Lower leg skin (tissue), 4 donors: ENCODE data around the gene KIF25. TPM values are rescaled to one million over a fixed set of nuclear protein-coding genes. Genes with fewer than 3 reads are reported as not detected.

Source experiments
- DNase-seq, 2 donors: peaks; one replicate each; pipeline ENCODE4 v3.0.0-alpha.2; 2019; ENCODE audit warnings: low spot score in 2 of 2
- H3K4me3 ChIP-seq: fragments of 200-600 bp; sonication (generic); 2 replicates; pipeline ENCODE4 v1.5.1; 2017; ENCODE audit warnings: mild to moderate bottlenecking, low read depth; ENCODE audit not compliant: poor library complexity, severe bottlenecking
- POLR2A ChIP-seq, 2 donors: fragments of 450-650 bp; IDR thresholded peaks; one replicate each; pipeline ENCODE4 v1.6.1; 2016 to 2017; ENCODE audit warnings: antibody characterized with exemption in 2 of 2, mild to moderate bottlenecking in 1 of 2, moderate library complexity in 1 of 2
- WGBS, 2 donors: methylation state at CpG; one replicate each; pipeline ENCODE4 v1.1.5; 2018; 5-methylcytosine and 5-hydroxymethylcytosine counted together
- intact Hi-C: fragments of 100-400 bp; cut with DNase I; formaldehyde crosslinking; loops from one replicate; pipeline ENCODE4 v1.15.0; 2023; ENCODE audit warnings: low total_unique reads
- total RNA-seq, 4 donors: library from RNA; depleted of rRNA; stranded (reverse); fragments of >200 nt; gene quantifications; one replicate each; pipeline ENCODE4 v1.1.0, GENCODE V29; 2016
- TF ChIP-seq, protein P1 (sequence below), 3 donors: fragments of 450-650 bp; IDR thresholded peaks; one replicate each; pipeline ENCODE4 v1.5.1; 2016; ENCODE audit warnings: antibody characterized with exemption in 3 of 3, mild to moderate bottlenecking in 3 of 3, moderate library complexity in 2 of 3

KIF25 gene
- total RNA-seq, 4 donors from 2014 or later: 0.29 to 0.86 TPM; not detected in 2

DNA sequence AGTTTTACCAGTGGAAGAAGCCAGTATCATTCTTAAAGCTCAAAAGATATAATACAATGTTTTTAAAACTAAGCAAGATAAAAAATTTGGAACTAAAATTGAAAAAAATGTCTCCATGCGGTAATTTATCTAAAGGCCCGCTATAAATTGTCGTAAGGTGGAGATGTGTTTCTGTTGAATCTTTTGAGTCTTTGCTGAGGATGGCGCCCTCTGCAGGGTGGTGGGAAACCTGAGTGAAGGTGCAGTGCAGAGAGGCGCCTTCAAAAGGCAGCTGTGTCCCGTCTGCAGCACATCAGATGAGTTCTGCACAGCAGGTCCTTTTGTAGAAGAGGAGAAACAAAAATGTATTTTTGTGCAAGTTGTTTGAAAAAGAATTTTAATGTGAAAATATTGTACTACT, 29.4 kb upstream of the KIF25 start:
- no peak overlapping the region for H3K4me3 ChIP-seq
- intact Hi-C loops: no loop called here
- 90 to 92% methylated on average over 6 of the region's 6 CpGs for WGBS, 2 donors
- TF ChIP-seq POLR2A (IDR thresholded peaks at IDR 0.05): no peak
- TF ChIP-seq, protein P1, sequence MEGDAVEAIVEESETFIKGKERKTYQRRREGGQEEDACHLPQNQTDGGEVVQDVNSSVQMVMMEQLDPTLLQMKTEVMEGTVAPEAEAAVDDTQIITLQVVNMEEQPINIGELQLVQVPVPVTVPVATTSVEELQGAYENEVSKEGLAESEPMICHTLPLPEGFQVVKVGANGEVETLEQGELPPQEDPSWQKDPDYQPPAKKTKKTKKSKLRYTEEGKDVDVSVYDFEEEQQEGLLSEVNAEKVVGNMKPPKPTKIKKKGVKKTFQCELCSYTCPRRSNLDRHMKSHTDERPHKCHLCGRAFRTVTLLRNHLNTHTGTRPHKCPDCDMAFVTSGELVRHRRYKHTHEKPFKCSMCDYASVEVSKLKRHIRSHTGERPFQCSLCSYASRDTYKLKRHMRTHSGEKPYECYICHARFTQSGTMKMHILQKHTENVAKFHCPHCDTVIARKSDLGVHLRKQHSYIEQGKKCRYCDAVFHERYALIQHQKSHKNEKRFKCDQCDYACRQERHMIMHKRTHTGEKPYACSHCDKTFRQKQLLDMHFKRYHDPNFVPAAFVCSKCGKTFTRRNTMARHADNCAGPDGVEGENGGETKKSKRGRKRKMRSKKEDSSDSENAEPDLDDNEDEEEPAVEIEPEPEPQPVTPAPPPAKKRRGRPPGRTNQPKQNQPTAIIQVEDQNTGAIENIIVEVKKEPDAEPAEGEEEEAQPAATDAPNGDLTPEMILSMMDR (IDR thresholded peaks at IDR 0.05): no peak
- DNase-seq: no peak

DNA sequence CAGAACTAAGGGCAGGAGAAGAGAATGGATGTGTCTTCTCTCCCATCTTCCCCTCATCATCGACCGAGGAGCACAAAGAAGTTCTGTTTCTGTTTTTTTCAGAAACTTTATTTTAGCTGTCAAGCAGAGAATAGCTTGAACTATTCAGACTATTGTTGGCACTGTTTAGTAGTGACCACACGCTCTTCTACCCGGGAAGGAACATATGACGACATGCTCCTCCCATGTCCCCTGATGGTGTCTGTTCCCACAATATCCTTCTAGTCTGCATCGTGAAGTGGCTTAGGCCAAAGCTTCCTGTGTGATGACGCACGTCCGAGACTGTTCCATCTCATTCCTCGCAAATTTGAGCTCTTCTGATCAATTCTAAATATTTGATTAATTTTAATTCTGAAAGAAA, 27.2 kb upstream of the KIF25 start:
- 87 to 88% methylated on average over 10 of the region's 10 CpGs for WGBS, 2 donors
- H3K4me3 ChIP-seq: no peak overlapping the region
- TF ChIP-seq POLR2A (IDR thresholded peaks at IDR 0.05): no peak
- TF ChIP-seq, protein P1 (IDR thresholded peaks at IDR 0.05): no peak
- DNase-seq: no peak
- intact Hi-C loops: no loop called here

DNA sequence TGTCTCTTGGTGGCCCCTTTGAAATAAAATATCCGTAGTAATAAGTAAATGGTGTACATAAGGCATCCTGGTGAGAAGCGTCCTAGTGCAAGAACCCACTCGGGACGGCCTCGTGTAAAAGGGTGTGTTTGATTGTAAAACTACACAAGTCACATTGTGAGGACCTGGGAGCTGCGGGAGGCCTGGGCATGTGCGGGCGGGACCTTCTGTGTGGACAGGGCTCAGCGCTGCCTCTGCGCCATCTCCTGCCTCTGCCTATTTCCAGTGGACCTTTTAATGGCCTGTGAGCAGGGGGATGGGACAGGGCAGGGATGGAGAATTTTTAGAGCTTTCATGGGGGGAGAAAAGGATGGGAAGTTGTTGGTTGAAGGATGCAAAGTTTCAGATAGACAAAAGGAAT, 25.3 kb upstream of the KIF25 start:
- no peak for DNase-seq
- WGBS, 2 donors: 93 to 98% methylated on average over 10 of the region's 10 CpGs
- intact Hi-C loops: no loop called here
- H3K4me3 ChIP-seq: no peak overlapping the region
- TF ChIP-seq, protein P1 (IDR thresholded peaks at IDR 0.05): no peak
- TF ChIP-seq POLR2A (IDR thresholded peaks at IDR 0.05): no peak

DNA sequence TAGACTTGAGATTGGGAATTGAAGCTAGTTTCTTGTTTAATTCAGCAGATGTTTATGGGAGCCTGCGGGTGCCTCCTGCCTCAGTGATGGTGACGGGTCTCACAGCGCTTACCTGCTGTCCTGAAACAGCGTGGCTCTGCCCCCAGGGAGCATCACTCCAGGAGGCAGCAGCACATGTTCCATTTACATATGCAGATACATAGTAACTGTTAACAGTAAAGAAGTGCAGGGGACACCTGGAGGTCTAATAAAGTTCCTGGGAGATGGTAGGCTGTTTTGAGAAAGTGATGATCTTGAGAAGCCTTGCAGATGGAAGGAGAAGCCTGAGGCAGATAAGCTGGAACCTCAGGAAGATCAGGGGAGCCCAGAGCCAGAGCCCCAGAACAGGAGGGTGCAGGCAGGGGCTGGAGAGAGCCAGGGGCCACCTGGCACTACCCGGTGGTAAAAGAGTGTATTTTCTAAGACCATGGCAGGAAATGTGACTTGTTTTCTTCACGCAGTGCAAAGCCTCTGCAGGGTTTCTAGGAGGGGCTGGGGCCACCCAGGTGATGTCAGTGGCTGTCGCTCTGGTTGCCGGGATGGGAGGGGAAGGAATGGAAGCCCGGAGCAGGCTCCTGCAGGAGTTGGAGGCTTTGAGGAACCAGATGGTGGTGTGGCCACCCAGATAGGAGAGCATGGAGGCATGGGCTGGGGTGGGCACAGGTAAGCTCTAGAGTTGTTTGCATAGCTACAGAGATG, 24.2 kb upstream of the KIF25 start:
- WGBS, 2 donors: 81 to 85% methylated on average over 9 of the region's 9 CpGs
- intact Hi-C loops: no loop called here
- no peak for DNase-seq

DNA sequence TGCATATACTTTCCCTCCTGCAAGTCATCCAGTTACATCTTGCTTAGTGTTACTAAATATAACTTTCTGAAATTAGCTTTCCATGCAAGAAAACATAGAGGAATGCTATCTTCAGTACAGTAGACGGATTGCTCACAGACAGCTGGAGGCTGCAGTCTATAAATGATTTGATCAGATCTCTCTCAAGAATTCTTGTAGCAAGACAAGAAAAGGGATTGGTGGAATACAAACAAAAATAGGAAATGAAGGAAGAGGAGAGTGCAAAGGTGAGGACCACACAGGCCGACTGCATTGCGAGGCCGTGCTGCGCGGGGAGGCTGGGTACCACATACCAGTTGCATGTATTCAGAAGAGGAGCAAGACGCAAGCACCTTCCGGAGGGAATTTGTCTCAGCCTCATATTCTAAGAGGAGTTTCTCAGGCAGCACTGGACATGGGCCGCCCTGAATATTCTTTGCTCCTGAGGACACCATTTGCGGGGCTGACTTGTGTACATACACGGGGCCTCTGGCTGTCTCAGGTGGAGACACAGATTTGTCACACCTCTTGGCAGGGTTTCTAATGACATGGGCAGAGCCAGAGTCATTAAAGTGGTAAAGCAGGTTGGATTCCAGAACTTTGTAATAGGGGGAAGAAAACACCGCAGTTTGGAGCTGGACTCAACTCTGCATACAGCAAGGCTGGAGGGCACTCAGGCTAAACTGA, 22.7 kb upstream of the KIF25 start:
- H3K4me3 ChIP-seq: no peak overlapping the region
- intact Hi-C loops: no loop called here
- no peak for DNase-seq
- TF ChIP-seq, protein P1 (IDR thresholded peaks at IDR 0.05): no peak
- 58 to 62% methylated on average over 12 of the region's 12 CpGs for WGBS, 2 donors

More for the DNA sequence above, 24.2 kb upstream of the KIF25 start:
- no peak overlapping the region for H3K4me3 ChIP-seq
- TF ChIP-seq, protein P1 (IDR thresholded peaks at IDR 0.05): no peak
- no peak for TF ChIP-seq POLR2A (IDR thresholded peaks at IDR 0.05)
